Camera-type eye (tissue), 1 donor: Measurements from ENCODE around the gene CHST8. TPM values are rescaled to one million over a fixed set of nuclear protein-coding genes. Genes with fewer than 3 reads are reported as not detected.

Experiments used
- total RNA-seq: library from RNA; depleted of rRNA; stranded (reverse); fragments of >200 nt; gene quantifications from one replicate; pipeline ENCODE4 v1.2.3, GENCODE V29; 2014

The CHST8 gene
- 3.8 TPM for total RNA-seq

GRCh38 chr19:33621811-33622504, at the start of gene CHST8:
Gene CHST8, plus strand, starts transcription at chr19:33621953. Its CDS starts 67,309 bp downstream, at chr19:33689262.

GRCh38 chr19:33796164-33796875, 174.6 kb downstream of the CHST8 start, which contains the start of gene KCTD15:
Gene KCTD15, plus strand, starts transcription at chr19:33796870. Its CDS starts 3,585 bp downstream, at chr19:33800455.

Other genes starting within 250 kb of the CHST8 start
- 38.2 TPM for gene CEBPG, start 248.2 kb upstream of the CHST8 start, total RNA-seq
- 34.9 TPM for gene PEPD, start 100.2 kb upstream of the CHST8 start, total RNA-seq
- gene KCTD15, start 174.9 kb downstream of the CHST8 start, total RNA-seq = 144 TPM